Body of pancreas (tissue), 4 donors: ENCODE data around the gene UNC93B1.

Experiments used
- CTCF ChIP-seq, 7 experiments: fragments of 450-650 bp in 4 of 7; fragments of 200-600 bp in 3 of 7; sonication (generic) in 3 of 7; IDR thresholded peaks; one replicate each; pipeline ENCODE4 v1.5.1; 2016 to 2019; ENCODE audit warnings: antibody characterized with exemption in 7 of 7
- POLR2A ChIP-seq, 3 donors: fragments of 450-650 bp; IDR thresholded peaks; one replicate each; pipeline ENCODE4 v1.6.1; 2016; ENCODE audit warnings: antibody characterized with exemption in 3 of 3, mild to moderate bottlenecking in 2 of 3

DNA sequence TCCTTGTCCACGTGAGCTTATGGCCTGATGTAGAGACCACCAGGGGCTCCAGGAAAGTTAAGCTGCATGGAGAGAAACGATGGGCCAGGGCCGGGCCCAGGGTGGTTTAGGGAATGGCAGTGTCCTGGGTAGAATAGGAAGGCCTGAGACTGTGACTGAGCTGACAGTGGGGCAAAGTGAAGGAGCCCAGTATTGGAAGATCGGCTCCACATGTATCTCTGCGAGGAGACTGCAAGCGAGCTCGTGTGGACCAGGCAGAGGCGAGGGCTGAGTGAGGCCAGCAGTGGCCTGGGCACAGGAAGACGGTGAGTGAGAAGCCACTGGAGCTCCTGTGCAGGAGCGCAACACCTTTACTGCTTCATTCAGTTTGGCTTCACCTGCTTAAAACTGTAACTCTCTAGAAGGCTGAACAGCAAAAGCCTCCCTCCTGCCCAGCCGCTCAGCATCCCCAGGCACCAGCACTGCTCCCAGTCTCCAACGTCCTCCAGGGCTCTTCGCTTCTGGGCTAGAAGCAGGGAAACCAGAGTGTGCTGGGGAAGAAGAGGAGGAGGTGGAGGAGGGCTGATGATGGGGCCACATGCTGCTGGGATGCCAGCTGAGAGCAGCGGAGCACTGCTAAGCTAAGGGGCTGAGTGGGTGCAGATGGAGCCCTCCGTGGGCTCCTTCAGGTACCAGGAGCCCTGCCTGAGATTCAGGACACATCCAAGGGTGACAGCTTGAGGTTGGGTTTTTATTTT lies 48.4 kb upstream of the UNC93B1 start:
- TF ChIP-seq CTCF (IDR thresholded peaks at IDR 0.05) (no peak), POLR2A (IDR thresholded peaks at IDR 0.05) (peak in 1 of 3 donors; percentile 2)
